ENCODE results near the gene CBFA2T2.

- no peak for TF ChIP-seq CTCF (IDR thresholded peaks at IDR 0.05; ENCODE audit: extremely low read depth in 1 of 2, insufficient read depth in 1 of 2, low read depth in 1 of 2, low read length in 2 of 2)
- TF ChIP-seq POLR2A (IDR thresholded peaks at IDR 0.05; ENCODE audit: low read depth, low read length), result no peak
- no peak for TF ChIP-seq MAX (IDR thresholded peaks at IDR 0.05; ENCODE audit: insufficient read depth, insufficient read length)
- TF ChIP-seq EZH2 (IDR thresholded peaks at IDR 0.05; ENCODE audit: borderline replicate concordance, low read depth, low read length, severe bottlenecking), result no peak
Measured at GRCh38 chr20:33662172-33662571, 172.3 kb downstream of the CBFA2T2 start, which contains the start of gene C20orf144.
